Activated CD8-positive, alpha-beta T cell treated with anti-CD3 and anti-CD28 coated beads for 36 hours (primary cell): ENCODE data around the gene SMIM38. TPM values are rescaled to one million over a fixed set of nuclear protein-coding genes. Genes with fewer than 3 reads are reported as not detected.

Source experiments
- ATAC-seq: fragments of 200-7000 bp; cut with Tn5 transposase; one replicate; pipeline ENCODE4 v1.10.0; 2021; ENCODE audit warnings: mild to moderate bottlenecking, moderate library complexity
- CTCF ChIA-PET: fragments of 350-600 bp; sonication (Branson Sonifier 250); formaldehyde crosslinking; loops from one replicate; lab custom pipeline; 2021; ENCODE audit warnings: antibody characterized with exemption; lab: Charles Lee
- POLR2A ChIA-PET: fragments of 350-600 bp; sonication (Branson Sonifier 250); formaldehyde crosslinking; loops from one replicate; lab custom pipeline; 2021; ENCODE audit warnings: antibody characterized with exemption; lab: Charles Lee
- DNase-seq: peaks from one replicate; pipeline ENCODE4 v3.0.0-alpha.2; 2020
- H3K27ac Mint-ChIP-seq: one replicate; pipeline ENCODE4 v1.8.0; 2021; ENCODE audit warnings: mild to moderate bottlenecking, mixed read lengths
- H3K27me3 Mint-ChIP-seq: one replicate; pipeline ENCODE4 v1.8.0; 2021; ENCODE audit warnings: mixed read lengths
- H3K36me3 Mint-ChIP-seq: one replicate; pipeline ENCODE4 v1.8.0; 2021; ENCODE audit warnings: low read depth, mixed read lengths
- H3K4me1 Mint-ChIP-seq: one replicate; pipeline ENCODE4 v1.8.0; 2021; ENCODE audit warnings: low read depth, mixed read lengths
- H3K4me3 Mint-ChIP-seq: one replicate; pipeline ENCODE4 v1.8.0; 2021; ENCODE audit warnings: mild to moderate bottlenecking, moderate library complexity, mixed read lengths
- H3K9me3 Mint-ChIP-seq: one replicate; pipeline ENCODE4 v1.8.0; 2021; ENCODE audit warnings: mixed read lengths
- intact Hi-C: fragments of 100-400 bp; cut with micrococcal nuclease; formaldehyde crosslinking; loops from one replicate; pipeline ENCODE4 v1.10.0; 2022
- total RNA-seq, 2 experiments: library from RNA; stranded (reverse); gene quantifications; one replicate each; pipeline ENCODE4 v1.2.3, GENCODE V29; 2021
- TF ChIP-seq, protein P1 (sequence below): fragments of 200-600 bp; IDR thresholded peaks from one replicate; pipeline ENCODE4 v1.8.0; 2022; ENCODE audit warnings: antibody characterized with exemption, mild to moderate bottlenecking

SMIM38 gene
- total RNA-seq, 2 experiments from 2014 or later = 0.31 to 0.77 TPM

DNA sequence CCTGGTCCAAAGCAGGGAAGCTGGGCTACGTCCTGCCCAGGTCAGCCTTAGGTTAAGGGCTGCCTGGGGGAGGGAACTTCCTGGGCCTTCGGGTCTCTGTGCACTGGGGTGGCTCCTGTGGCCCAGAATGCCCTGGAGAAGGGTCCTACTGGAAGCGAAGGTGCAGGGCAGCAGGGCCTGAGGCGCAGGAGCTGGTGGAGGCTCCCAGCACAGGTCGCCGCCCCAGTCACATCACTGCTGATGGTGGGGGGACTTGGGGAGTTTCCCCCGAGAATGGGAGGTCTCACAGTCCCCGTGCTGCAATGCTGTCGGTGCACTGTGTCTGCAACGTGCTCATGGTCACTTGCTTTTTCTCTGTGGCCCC, 815 bp upstream of the SMIM38 start:
- intact Hi-C loops = no loop called here
- POLR2A ChIA-PET = no interaction called here
- Mint-ChIP-seq H3K4me1 (peaks cover 12% of the 10 kb centered on the region), H3K27ac (no peak overlapping the region), H3K36me3 (no peaks in the 10 kb centered on the region), H3K9me3 (peaks cover 3% of the 10 kb centered on the region), H3K4me3 (no peak overlapping the region), H3K27me3 (peaks cover 4% of the 10 kb centered on the region)
- TF ChIP-seq, protein P1, sequence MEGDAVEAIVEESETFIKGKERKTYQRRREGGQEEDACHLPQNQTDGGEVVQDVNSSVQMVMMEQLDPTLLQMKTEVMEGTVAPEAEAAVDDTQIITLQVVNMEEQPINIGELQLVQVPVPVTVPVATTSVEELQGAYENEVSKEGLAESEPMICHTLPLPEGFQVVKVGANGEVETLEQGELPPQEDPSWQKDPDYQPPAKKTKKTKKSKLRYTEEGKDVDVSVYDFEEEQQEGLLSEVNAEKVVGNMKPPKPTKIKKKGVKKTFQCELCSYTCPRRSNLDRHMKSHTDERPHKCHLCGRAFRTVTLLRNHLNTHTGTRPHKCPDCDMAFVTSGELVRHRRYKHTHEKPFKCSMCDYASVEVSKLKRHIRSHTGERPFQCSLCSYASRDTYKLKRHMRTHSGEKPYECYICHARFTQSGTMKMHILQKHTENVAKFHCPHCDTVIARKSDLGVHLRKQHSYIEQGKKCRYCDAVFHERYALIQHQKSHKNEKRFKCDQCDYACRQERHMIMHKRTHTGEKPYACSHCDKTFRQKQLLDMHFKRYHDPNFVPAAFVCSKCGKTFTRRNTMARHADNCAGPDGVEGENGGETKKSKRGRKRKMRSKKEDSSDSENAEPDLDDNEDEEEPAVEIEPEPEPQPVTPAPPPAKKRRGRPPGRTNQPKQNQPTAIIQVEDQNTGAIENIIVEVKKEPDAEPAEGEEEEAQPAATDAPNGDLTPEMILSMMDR = no peak
- CTCF ChIA-PET = no interaction called here
- ATAC-seq (no peak), DNase-seq (no peak)

DNA sequence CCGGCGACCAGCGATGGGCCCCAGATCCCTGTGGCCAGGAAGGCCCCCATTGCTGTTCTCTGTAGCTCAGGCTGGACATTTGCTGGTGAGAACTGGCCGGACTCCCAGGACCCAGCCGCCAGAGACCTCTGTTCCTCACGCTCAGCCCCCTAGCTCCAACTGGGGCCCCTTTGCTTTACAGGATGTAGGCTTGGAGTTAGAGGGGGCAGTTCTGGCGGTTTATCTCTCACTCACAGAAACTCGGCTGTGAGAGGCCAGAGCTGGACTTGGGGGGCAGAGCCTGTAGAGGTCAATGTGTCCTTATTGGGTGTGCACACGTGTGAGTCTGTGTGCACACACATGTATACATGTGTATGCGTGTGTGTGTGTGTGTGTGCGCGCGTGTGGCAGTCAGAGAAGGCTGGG, 502 bp downstream of the SMIM38 start:
- TF ChIP-seq, protein P1 = no peak
- intact Hi-C loops = no loop called here
- Mint-ChIP-seq H3K27ac (peak overlapping the region; percentile 1), H3K9me3 (no peaks in the 10 kb centered on the region), H3K4me3 (no peak overlapping the region), H3K27me3 (peaks cover 2% of the 10 kb centered on the region), H3K4me1 (peaks cover 12% of the 10 kb centered on the region), H3K36me3 (no peaks in the 10 kb centered on the region)
- POLR2A ChIA-PET = no interaction called here
- DNase-seq (no peak), ATAC-seq (no peak)
- CTCF ChIA-PET = interaction anchor here (1.1 kb wide), 1 partner anchor 10 kb away, joined by 3 read pairs; no protein-coding TSS in a partner anchor

DNA sequence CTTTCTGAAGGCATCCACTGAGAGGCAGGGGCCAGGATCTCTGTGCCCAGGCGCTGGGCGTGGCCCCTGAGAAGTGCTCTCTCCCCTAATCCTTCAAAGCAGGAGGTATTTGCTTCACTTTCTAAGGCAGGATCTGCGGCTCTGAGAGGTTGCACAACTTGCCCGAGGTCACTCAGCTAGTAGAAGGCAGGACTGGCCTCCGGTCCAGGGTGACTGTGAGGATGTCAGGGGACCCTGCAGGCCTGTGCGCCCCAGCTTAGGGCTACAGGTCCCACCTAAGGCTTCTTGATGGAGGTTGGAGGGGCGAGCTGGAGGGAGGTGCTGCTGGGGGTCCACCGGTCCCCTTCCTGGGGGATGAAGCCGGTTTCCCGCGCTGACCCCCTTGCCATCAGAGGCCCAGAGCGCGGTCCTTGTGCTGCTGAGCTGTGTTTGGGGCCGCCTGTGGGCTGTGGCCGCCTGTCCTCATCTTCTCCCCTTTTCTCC, 979 bp downstream of the SMIM38 start:
- intact Hi-C loops = no loop called here
- Mint-ChIP-seq H3K4me1 (peaks cover 12% of the 10 kb centered on the region), H3K9me3 (no peaks in the 10 kb centered on the region), H3K27me3 (peaks cover 2% of the 10 kb centered on the region), H3K27ac (peak overlapping the region; percentile 11), H3K36me3 (no peaks in the 10 kb centered on the region), H3K4me3 (no peak overlapping the region)
- ChIA-PET POLR2A (no interaction called here), CTCF (interaction anchor here (1.1 kb wide), 1 partner anchor 10 kb away, joined by 3 read pairs; no protein-coding TSS in a partner anchor)
- TF ChIP-seq, protein P1 = no peak
- ATAC-seq = no peak
- no peak for DNase-seq

DNA sequence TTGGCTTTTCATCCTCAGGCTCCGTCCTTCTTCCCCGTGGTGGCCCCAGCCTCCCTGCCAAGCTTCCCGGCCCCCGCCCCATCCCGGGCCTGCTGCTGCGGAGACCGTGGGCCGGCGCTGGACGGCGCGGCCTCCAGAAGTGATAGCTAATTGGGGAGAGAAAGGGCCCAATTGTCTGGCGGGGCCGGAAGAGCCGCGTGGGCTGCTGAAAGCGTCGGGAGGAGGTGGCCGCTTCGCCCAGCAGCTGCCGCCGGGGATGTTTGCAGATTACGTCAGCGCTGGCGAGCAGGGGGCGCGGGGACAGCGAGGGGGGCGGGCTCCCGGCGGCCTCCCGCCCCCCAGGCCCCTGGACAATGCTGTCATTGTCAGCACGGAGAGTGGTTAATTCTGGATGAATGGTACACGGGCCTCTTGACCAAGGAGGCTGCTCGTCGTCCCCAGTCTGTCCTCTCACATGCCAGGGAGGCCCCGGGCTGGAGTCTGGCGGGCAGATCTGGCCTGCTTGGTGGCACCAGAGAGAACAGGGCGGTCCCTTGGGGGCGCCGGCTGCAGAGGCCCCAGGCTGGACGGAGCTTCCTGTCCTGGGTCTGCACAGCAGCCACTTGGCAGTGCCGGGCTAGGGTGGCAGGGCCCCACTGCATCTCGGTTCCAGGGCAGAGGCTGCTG, 1.6 kb downstream of the SMIM38 start:
- ChIA-PET CTCF (interaction anchor here (1.1 kb wide), 1 partner anchor 9 kb away, joined by 3 read pairs; no protein-coding TSS in a partner anchor), POLR2A (no interaction called here)
- Mint-ChIP-seq H3K4me1 (peaks cover 12% of the 10 kb centered on the region), H3K9me3 (no peaks in the 10 kb centered on the region), H3K27ac (peak overlapping the region; percentile 11), H3K4me3 (no peak overlapping the region), H3K36me3 (no peaks in the 10 kb centered on the region), H3K27me3 (peaks cover 2% of the 10 kb centered on the region)
- TF ChIP-seq, protein P1 = no peak
- intact Hi-C loops = no loop called here
- ATAC-seq = peak; percentile 32
- peak; percentile 24 for DNase-seq

DNA sequence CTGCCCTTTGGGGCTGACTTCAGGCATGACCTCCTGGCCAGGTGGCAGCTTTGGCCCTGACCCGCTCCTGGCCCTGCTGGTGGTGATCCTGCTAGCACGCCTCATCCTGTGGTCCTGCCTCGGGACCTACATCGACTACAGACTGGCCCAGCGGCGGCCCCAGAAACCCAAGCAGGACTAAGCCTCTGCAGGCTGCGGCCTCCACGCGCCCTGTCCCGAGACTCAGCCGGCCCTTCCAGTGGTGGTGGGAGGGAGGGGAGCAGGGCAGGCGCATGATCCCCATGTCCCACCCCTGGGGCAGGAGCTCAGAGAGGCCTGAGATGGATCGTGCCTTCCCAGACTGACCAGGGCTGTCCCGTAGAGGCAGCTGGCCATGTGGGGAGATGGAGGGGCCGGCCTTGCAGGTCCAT, 2.1 kb downstream of the SMIM38 start:
- TF ChIP-seq, protein P1 = no peak
- H3K36me3 Mint-ChIP-seq = peaks cover 5% of the 10 kb centered on the region
- ChIA-PET POLR2A (no interaction called here), CTCF (no interaction called here)
- no peak overlapping the region for H3K4me3 Mint-ChIP-seq
- DNase-seq (no peak), ATAC-seq (no peak)
- H3K4me1 Mint-ChIP-seq = peaks cover 12% of the 10 kb centered on the region
- intact Hi-C loops = no loop called here
- peaks cover 5% of the 10 kb centered on the region for H3K9me3 Mint-ChIP-seq
- no peak overlapping the region for H3K27ac Mint-ChIP-seq
- H3K27me3 Mint-ChIP-seq = peaks cover 2% of the 10 kb centered on the region
